Endothelial cell of umbilical vein (primary cell): ENCODE results near the gene ANXA9. TPM values are rescaled to one million over a fixed set of nuclear protein-coding genes. Genes with fewer than 3 reads are reported as not detected.
A peak's percentile ranks its signal among the peaks of the same experiment; 100 is the strongest.

ENCODE experiments used
- Bru-seq: library from RNA; stranded (reverse); fragments of 400-500 nt; gene quantifications from one replicate; lab custom pipeline; 2021; lab: Mats Ljungman, UMichigan
- BruChase-seq, 2 experiments: library from RNA; stranded (reverse); fragments of 400-500 nt; gene quantifications; one replicate each; lab custom pipeline; 2021; lab: Mats Ljungman, UMichigan
- BruUV-seq: library from RNA; stranded (reverse); fragments of 400-500 nt; replicated peaks from 2 replicates; lab custom pipeline; 2021; lab: Mats Ljungman, UMichigan
- CTCF ChIA-PET: fragments of 300-600, 350-600 bp; sonication (Branson Sonifier 250); formaldehyde crosslinking; loops from one replicate; lab custom pipeline; 2021; ENCODE audit warnings: antibody characterized with exemption, inconsistent platforms; lab: Charles Lee
- POLR2A ChIA-PET: fragments of 300-600, 350-600 bp; sonication (Branson Sonifier 250); formaldehyde crosslinking; loops from one replicate; lab custom pipeline; 2021; ENCODE audit warnings: antibody characterized with exemption, inconsistent platforms; lab: Charles Lee
- DNase-seq: peaks from one replicate; pipeline ENCODE4 v3.0.0-alpha.2; 2011; ENCODE audit warnings: low read depth, low spot score
- FAIRE-seq: peaks from 2 replicates; lab custom pipeline; 2011; peaks lifted over from hg19 to GRCh38; lab: Jason Lieb, UNC
- H2AFZ ChIP-seq: 2 replicates; pipeline ENCODE4 v1.6.0; 2012; ENCODE audit warnings: low read depth, low read length, control low read depth, inconsistent platforms
- H3K27ac ChIP-seq: 2 replicates; pipeline ENCODE4 v1.5.1; 2011; ENCODE audit warnings: low read depth, mild to moderate bottlenecking, control low read depth, low read length, moderate library complexity; ENCODE audit not compliant: insufficient read depth
- H3K27me3 ChIP-seq, 2 experiments: 2 replicates each; pipeline versions ENCODE4 v1.6.0 to v1.6.1; 2011; ENCODE audit warnings: low read length in 2 of 2, mixed read lengths in 1 of 2; ENCODE audit not compliant: control insufficient read depth in 2 of 2, insufficient read depth in 2 of 2
- H3K36me3 ChIP-seq, 2 experiments: 2 replicates in 1 of 2; 3 replicates in 1 of 2; pipeline ENCODE4 v1.5.1; 2011; ENCODE audit warnings: low read length in 2 of 2, mild to moderate bottlenecking in 1 of 2, moderate library complexity in 1 of 2; ENCODE audit not compliant: control insufficient read depth in 2 of 2, insufficient read depth in 2 of 2; ENCODE audit errors: extremely low read depth in 1 of 2
- H3K4me1 ChIP-seq: 3 replicates; pipeline ENCODE4 v1.5.1; 2011; ENCODE audit warnings: mild to moderate bottlenecking, low read length; ENCODE audit not compliant: control insufficient read depth, insufficient read depth; ENCODE audit errors: extremely low read depth
- H3K4me2 ChIP-seq: 2 replicates; pipeline ENCODE4 v1.6.1; 2011; ENCODE audit warnings: low read length, control low read depth, mixed read lengths; ENCODE audit not compliant: insufficient read depth
- H3K4me3 ChIP-seq, 3 experiments: fragments of 200-600 bp in 1 of 3; sonication (generic), shearing (Covaris generic) in 1 of 3; replicated peaks in 1 of 3; 2 replicates each; pipeline ENCODE4 v1.5.1; 2011 to 2016; ENCODE audit warnings: control low read depth in 3 of 3, low read length in 3 of 3, mild to moderate bottlenecking in 2 of 3, inconsistent platforms in 1 of 3, low read depth in 1 of 3, moderate library complexity in 1 of 3; ENCODE audit not compliant: insufficient read depth in 1 of 3
- H3K79me2 ChIP-seq: 2 replicates; pipeline ENCODE4 v1.6.0; 2012; ENCODE audit warnings: low read length, inconsistent platforms; ENCODE audit not compliant: control insufficient read depth, insufficient read depth
- H3K9ac ChIP-seq: replicated peaks from 2 replicates; pipeline ENCODE3; 2011; ENCODE audit warnings: low read length, control low read depth; ENCODE audit not compliant: insufficient read depth; ENCODE audit errors: extremely low read depth
- H3K9me1 ChIP-seq: replicated peaks from 3 replicates; pipeline ENCODE4 v1.6.0; 2011; ENCODE audit warnings: mild to moderate bottlenecking, low read length; ENCODE audit not compliant: control insufficient read depth, insufficient read depth; ENCODE audit errors: extremely low read depth
- H3K9me3 ChIP-seq: replicated peaks from 2 replicates; pipeline ENCODE4 v1.5.1; 2012; ENCODE audit warnings: low read length, inconsistent platforms; ENCODE audit not compliant: control insufficient read depth, insufficient read depth
- H4K20me1 ChIP-seq: replicated peaks from 2 replicates; pipeline ENCODE3; 2011; ENCODE audit warnings: mild to moderate bottlenecking, low read length; ENCODE audit not compliant: control insufficient read depth, insufficient read depth; ENCODE audit errors: extremely low read depth
- CTCF ChIP-seq, 2 donors: IDR thresholded peaks; 1 replicate in 1 of 2; 2 replicates in 1 of 2; pipeline ENCODE4 v1.5.1; 2011; ENCODE audit warnings: low read length in 2 of 2, mild to moderate bottlenecking in 2 of 2, moderate library complexity in 2 of 2, control low read depth in 1 of 2, inconsistent platforms in 1 of 2, low read depth in 1 of 2; ENCODE audit not compliant: insufficient read depth in 1 of 2; ENCODE audit errors: extremely low read depth in 1 of 2
- EZH2 ChIP-seq: IDR thresholded peaks from 2 replicates; pipeline ENCODE4 v1.6.1; 2012; ENCODE audit warnings: borderline replicate concordance, low read depth, mild to moderate bottlenecking, moderate library complexity, low read length, inconsistent platforms; ENCODE audit not compliant: severe bottlenecking
- FOS ChIP-seq: IDR thresholded peaks from 2 replicates; pipeline ENCODE4 v1.6.1; 2011; ENCODE audit warnings: mild to moderate bottlenecking, low read length, moderate library complexity, borderline replicate concordance; ENCODE audit not compliant: insufficient read depth
- GATA2 ChIP-seq: IDR thresholded peaks from 2 replicates; pipeline ENCODE4 v1.7.0; 2011; ENCODE audit warnings: low read depth, mild to moderate bottlenecking, moderate library complexity, mixed read lengths, low read length; ENCODE audit not compliant: insufficient read length, insufficient read depth
- JUN ChIP-seq: IDR thresholded peaks from 2 replicates; pipeline ENCODE4 v1.6.1; 2011; ENCODE audit warnings: borderline replicate concordance, low read depth; ENCODE audit not compliant: insufficient read length, insufficient read depth
- MYC ChIP-seq: IDR thresholded peaks from one replicate; pipeline ENCODE4 v1.6.1; 2011; ENCODE audit warnings: mild to moderate bottlenecking, low read depth, low read length
- POLR2A ChIP-seq: IDR thresholded peaks from 2 replicates; pipeline ENCODE4 v1.6.1; 2012; ENCODE audit warnings: low read depth, mild to moderate bottlenecking, control low read depth, low read length
- POLR2AphosphoS5 ChIP-seq: IDR thresholded peaks from 2 replicates; pipeline ENCODE4 v1.6.1; 2012; ENCODE audit warnings: low read depth, mild to moderate bottlenecking, control low read depth, low read length, moderate library complexity; ENCODE audit not compliant: insufficient read depth
- dilution Hi-C: fragments of 300-500 bp; cut with MboI; formaldehyde crosslinking; loops from one replicate; pipeline ENCODE4 v1.15.0; 2019; ENCODE audit warnings: low sequenced_read_pairs; ENCODE audit not compliant: extremely low pct_ligation_motif_present
- intact Hi-C: fragments of 100-400 bp; cut with micrococcal nuclease; formaldehyde crosslinking; loops from one replicate; pipeline ENCODE4 v1.10.0; 2022
- long read RNA-seq: library from polyadenylated mRNA; stranded (forward); transcript quantifications from one replicate; pipeline ENCODE4 v2.0.0, GENCODE V29; 2021
- polyA minus RNA-seq, 3 experiments: library from RNA; depleted of rRNA, polyadenylated mRNA; stranded (reverse); fragments of >200 nt; gene quantifications; 1 replicate in 1 of 3; 2 replicates in 2 of 3; pipeline ENCODE4 v1.2.3, GENCODE V29; 2011
- polyA plus RNA-seq, 4 experiments: library from polyadenylated mRNA; depleted of rRNA in 3 of 4; stranded (reverse) in 3 of 4; unstranded in 1 of 4; fragments of >200 nt; gene quantifications; 2 replicates each; pipeline versions ENCODE4 v1.2.1 to v1.2.3, GENCODE V29; 2011 to 2012; ENCODE audit warnings: missing spikeins in 1 of 4
- total RNA-seq: library from RNA; stranded (reverse); gene quantifications from 2 replicates; pipeline ENCODE4 v1.2.3, GENCODE V29; 2021
- TF ChIP-seq, protein P1 (sequence below): IDR thresholded peaks from 2 replicates; pipeline ENCODE4 v1.6.1; 2011; ENCODE audit not compliant: insufficient read depth, insufficient read length

The ANXA9 gene
- total RNA-seq, result not detected in 2 replicates
- polyA plus RNA-seq, result not detected in 2 replicates
- polyA plus RNA-seq (2011; cell fraction: cytosol; rRNA removed), result not detected in 2 replicates
- polyA plus RNA-seq (2011; cell fraction: nucleus; rRNA removed), result not detected in 2 replicates
- polyA plus RNA-seq (2012), result 0.46 and 0.62 TPM in 2 replicates
- polyA minus RNA-seq, result not detected in 2 replicates
- 2.2 TPM for polyA minus RNA-seq (2011; cell fraction: cytosol; rRNA and poly(A)+ RNA removed)
- polyA minus RNA-seq (2011; cell fraction: nucleus; rRNA and poly(A)+ RNA removed), result not detected in 2 replicates
- Bru-seq, nascent RNA, result percentile 6 among the genes with signal in this experiment
- BruChase-seq, experiment 1, labeled RNA remaining after a 6-hour chase, result not detected
- BruChase-seq, experiment 2, labeled RNA remaining after a 2-hour chase, result not detected
- long read RNA-seq, partial matches to known transcripts, result 0 of 2 reads
- long read RNA-seq, other reads (novel, unspliced or antisense), result 2 of 2 reads

DNA sequence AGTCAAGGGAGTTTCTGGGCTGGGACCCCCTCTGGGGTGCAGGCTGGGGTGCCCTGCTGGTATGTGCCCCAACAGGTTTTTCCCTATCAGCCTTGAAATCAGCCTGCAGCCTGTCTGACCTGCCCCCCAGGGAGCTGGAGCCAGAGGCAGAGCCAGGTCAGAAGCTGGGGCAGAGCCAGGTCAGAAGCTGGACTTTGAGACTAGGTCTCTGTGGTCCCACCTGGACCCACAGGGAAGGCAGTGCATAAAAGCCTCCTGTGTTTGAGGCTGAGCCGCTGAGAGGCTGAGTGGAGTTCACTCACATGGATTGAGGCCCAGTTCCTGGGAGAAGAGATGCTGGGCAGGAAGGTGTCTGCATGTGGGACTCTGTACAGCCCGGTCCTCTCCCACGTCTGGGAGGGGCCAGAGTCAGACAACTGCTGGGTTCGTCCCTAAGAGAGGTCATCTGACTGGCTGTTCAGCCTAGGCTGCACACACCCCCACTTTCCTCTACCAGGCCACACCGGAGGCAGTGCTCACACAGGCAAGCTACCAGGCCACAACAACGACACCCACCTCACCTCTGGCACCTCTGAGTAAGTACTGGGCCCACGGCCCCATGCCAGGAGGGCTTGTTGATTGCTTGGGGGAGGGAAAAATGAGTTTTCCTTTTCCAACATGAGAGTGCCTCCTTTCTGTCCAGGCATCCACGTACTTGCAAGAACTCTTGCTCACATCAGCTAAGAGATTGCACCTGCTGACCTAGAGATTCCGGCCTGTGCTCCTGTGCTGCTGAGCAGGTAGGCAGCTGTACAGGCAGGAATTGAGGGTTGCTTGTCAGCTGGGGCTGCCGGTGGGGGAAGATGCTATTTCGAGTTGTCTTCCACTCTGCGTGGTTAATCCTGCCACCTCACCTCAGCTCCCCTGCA lies at the start of gene ANXA9:
TSS of gene ANXA9 (plus strand) at position 488 of the 908 bp plus-strand sequence. CDS start 814 bp downstream, outside the sequence.
- Histone ChIP-seq H3K9me1 (no peaks in the 10 kb centered on the region), H2AFZ (no peak within 1 kb of the TSS), H3K4me1 (peaks cover 16% of the 10 kb centered on the region), H4K20me1 (no peaks in the 10 kb centered on the region), H3K9ac (no peak within 1 kb of the TSS), H3K79me2 (no peaks in the 10 kb centered on the region), H3K9me3 (no peaks in the 10 kb centered on the region), H3K27ac (no peak within 1 kb of the TSS), H3K4me3 (no peak within 1 kb of the TSS), H3K4me2 (no peak within 1 kb of the TSS), H3K36me3 (no peaks in the 10 kb centered on the region), H3K27me3 (no peaks in the 10 kb centered on the region)
- CTCF ChIA-PET, result interaction anchor here (7.6 to 17.1 kb wide), 2 partner anchors 15 to 24 kb away, joined by 101 to 278 read pairs; partner anchors contain the start of gene MINDY1
- FAIRE-seq (no peak), DNase-seq (no peak)
- TF ChIP-seq JUN (no peak), POLR2A (no peak), FOS (no peak), CTCF (IDR thresholded peaks at IDR 0.05; ENCODE audit: extremely low read depth in 1 of 2, insufficient read depth in 1 of 2, low read depth in 1 of 2, low read length in 2 of 2) (no peak), MYC (no peak), GATA2 (no peak), POLR2AphosphoS5 (no peak), EZH2 (no peak)
- TF ChIP-seq, protein P1, sequence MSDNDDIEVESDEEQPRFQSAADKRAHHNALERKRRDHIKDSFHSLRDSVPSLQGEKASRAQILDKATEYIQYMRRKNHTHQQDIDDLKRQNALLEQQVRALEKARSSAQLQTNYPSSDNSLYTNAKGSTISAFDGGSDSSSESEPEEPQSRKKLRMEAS, result no peak
- intact Hi-C loops, result no loop called here
- no TSS peak for BruUV-seq
- POLR2A ChIA-PET, result no interaction called here
- dilution Hi-C loops, result no loop called here
